PC-9 (cell line): ENCODE measurements around the gene GJA9.
"Not testable (repeated sequence)": the region's sequence is repeated elsewhere in the genome, so short reads cannot be mapped to it uniquely, and the experiment has no call there.

Experiments used
- CTCF ChIP-seq: fragments of 200-600 bp; sonication (generic); conservative IDR thresholded peaks from 2 replicates; pipeline ENCODE4 v1.6.1; 2017; ENCODE audit warnings: mixed run types, antibody characterized with exemption, mild to moderate bottlenecking, moderate library complexity
- EZH2 ChIP-seq: fragments of 200-600 bp; sonication (generic); IDR thresholded peaks from 2 replicates; pipeline ENCODE4 v1.8.0; 2017; ENCODE audit warnings: antibody characterized with exemption, low read depth

GRCh38 chr1:38845088-38845487 lies 36.3 kb downstream of the GJA9 start:
- TF ChIP-seq CTCF, EZH2: not testable (repeated sequence)
